Peyer's patch (tissue), 4 donors: ENCODE measurements around the gene MPP4. TPM values are rescaled to one million over a fixed set of nuclear protein-coding genes. Genes with fewer than 3 reads are reported as not detected.

ENCODE experiments used
- DNase-seq, 3 donors: peaks; one replicate each; pipeline ENCODE4 v3.0.0-alpha.2; 2017 to 2019
- H3K27ac ChIP-seq, 4 donors: fragments of 200-600 bp; sonication (generic); one replicate each; pipeline ENCODE4 v1.5.1; 2016 to 2019
- H3K27me3 ChIP-seq, 2 donors: fragments of 200-600 bp; sonication (generic); one replicate each; pipeline ENCODE4 v1.5.1; 2019
- H3K36me3 ChIP-seq, 3 donors: fragments of 200-600 bp; sonication (generic); one replicate each; pipeline ENCODE4 v1.5.1; 2016 to 2019
- H3K4me1 ChIP-seq, 4 donors: fragments of 200-600 bp; sonication (generic); one replicate each; pipeline ENCODE4 v1.5.1; 2016 to 2019
- H3K4me3 ChIP-seq, 4 donors: fragments of 200-600 bp; sonication (generic); 1 replicate in 3 of 4; 2 replicates in 1 of 4; pipeline ENCODE4 v1.5.1; 2016 to 2019; ENCODE audit warnings: mild to moderate bottlenecking in 1 of 4
- H3K9me3 ChIP-seq, 4 donors: fragments of 200-600 bp; sonication (generic); one replicate each; pipeline ENCODE4 v1.5.1; 2016 to 2019; ENCODE audit warnings: mild to moderate bottlenecking in 1 of 4
- POLR2A ChIP-seq, 2 donors: fragments of 450-650 bp; IDR thresholded peaks; one replicate each; pipeline ENCODE4 v1.5.1; 2017; ENCODE audit warnings: antibody characterized with exemption in 2 of 2, mild to moderate bottlenecking in 2 of 2, moderate library complexity in 2 of 2
- total RNA-seq, 4 donors: library from RNA; depleted of rRNA; stranded (reverse); fragments of >200 nt; gene quantifications; one replicate each; pipeline ENCODE4 v1.1.0, GENCODE V29; 2016
- TF ChIP-seq, protein P1 (sequence below), 6 experiments: fragments of 450-650 bp in 4 of 6; fragments of 200-600 bp in 2 of 6; sonication (generic) in 1 of 6; IDR thresholded peaks; one replicate each; pipeline ENCODE4 v1.5.1; 2017 to 2019; ENCODE audit warnings: antibody characterized with exemption in 6 of 6, mild to moderate bottlenecking in 3 of 6, moderate library complexity in 1 of 6

MPP4 gene
- total RNA-seq, 4 donors from 2014 or later: not detected

DNA sequence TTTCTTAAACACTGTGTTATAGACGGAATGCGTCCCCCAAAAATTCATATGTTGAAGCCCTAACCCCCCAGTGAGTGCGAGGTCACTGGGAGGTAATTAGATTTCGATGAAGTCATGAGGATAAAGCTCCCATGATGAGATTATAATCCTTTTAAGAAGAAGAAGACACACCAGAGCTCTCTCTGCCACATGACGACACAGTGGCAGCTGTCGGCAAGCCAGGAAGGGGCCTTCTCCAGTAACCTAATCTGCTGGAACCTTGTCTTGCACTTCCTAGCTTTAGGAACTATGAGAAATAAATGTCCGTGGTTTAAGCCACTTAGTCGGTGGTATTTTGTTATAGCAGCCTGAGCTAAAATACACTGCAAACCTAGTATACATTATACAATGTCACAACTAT is 67.4 kb downstream of the MPP4 start:
- TF ChIP-seq, protein P1, sequence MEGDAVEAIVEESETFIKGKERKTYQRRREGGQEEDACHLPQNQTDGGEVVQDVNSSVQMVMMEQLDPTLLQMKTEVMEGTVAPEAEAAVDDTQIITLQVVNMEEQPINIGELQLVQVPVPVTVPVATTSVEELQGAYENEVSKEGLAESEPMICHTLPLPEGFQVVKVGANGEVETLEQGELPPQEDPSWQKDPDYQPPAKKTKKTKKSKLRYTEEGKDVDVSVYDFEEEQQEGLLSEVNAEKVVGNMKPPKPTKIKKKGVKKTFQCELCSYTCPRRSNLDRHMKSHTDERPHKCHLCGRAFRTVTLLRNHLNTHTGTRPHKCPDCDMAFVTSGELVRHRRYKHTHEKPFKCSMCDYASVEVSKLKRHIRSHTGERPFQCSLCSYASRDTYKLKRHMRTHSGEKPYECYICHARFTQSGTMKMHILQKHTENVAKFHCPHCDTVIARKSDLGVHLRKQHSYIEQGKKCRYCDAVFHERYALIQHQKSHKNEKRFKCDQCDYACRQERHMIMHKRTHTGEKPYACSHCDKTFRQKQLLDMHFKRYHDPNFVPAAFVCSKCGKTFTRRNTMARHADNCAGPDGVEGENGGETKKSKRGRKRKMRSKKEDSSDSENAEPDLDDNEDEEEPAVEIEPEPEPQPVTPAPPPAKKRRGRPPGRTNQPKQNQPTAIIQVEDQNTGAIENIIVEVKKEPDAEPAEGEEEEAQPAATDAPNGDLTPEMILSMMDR (IDR thresholded peaks at IDR 0.05): no peak
- no peak for TF ChIP-seq POLR2A (IDR thresholded peaks at IDR 0.05)
- no peaks in the 10 kb centered on the region for H3K27me3 ChIP-seq
- H3K27ac ChIP-seq: no peak overlapping the region
- no peak overlapping the region for H3K4me3 ChIP-seq
- H3K9me3 ChIP-seq: no peaks in the 10 kb centered on the region
- peaks cover 0 to 8% (median 0%) of the 10 kb centered on the region in 3 donors for H3K36me3 ChIP-seq
- DNase-seq: no peak
- H3K4me1 ChIP-seq: no peaks in the 10 kb centered on the region

DNA sequence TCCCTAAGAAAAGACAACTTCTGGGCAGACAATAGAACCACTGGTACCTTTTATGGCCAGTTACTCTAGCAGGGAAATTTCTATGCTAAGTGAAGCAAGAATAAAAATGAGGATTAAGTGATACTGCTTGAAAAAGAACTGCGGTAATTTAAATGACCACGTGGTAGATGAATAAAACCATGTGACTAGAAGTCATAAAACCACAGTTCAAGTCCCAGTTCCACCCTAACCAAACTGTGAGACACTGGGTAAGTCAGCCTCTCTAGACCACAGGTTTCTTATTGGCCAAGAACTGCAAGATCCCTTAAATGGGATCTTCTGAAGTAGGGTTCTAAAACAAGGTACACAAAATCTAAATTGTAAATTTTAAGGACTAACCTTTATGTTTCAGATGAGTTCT is 67.9 kb downstream of the MPP4 start:
- Histone ChIP-seq H3K36me3 (peaks cover 0 to 9% (median 0%) of the 10 kb centered on the region in 3 donors), H3K4me3 (no peak overlapping the region), H3K27me3 (no peaks in the 10 kb centered on the region), H3K9me3 (no peaks in the 10 kb centered on the region), H3K4me1 (no peaks in the 10 kb centered on the region), H3K27ac (no peak overlapping the region)
- no peak for DNase-seq
- TF ChIP-seq, protein P1 (IDR thresholded peaks at IDR 0.05): no peak
- no peak for TF ChIP-seq POLR2A (IDR thresholded peaks at IDR 0.05)

DNA sequence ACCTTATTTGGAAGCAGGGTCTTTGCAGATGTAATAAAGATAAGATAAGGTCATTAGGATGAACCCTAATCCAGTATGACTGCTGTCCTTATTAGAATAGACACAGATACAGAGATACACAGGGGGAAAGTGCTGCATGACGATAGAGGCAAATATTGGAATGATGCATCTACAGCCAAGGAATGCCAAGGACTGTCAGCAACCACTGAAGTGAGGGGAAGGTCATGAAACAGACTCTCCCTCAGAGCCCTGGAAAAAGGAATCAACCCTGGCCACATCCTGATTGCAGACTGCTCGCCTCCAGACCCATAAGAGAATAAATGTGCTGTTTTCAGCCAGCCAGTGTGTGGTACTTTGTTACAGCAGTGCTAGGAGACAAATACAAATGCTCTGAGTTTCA is 69.9 kb downstream of the MPP4 start:
- H3K4me1 ChIP-seq: no peaks in the 10 kb centered on the region
- H3K27ac ChIP-seq: no peak overlapping the region
- no peaks in the 10 kb centered on the region for H3K27me3 ChIP-seq

DNA sequence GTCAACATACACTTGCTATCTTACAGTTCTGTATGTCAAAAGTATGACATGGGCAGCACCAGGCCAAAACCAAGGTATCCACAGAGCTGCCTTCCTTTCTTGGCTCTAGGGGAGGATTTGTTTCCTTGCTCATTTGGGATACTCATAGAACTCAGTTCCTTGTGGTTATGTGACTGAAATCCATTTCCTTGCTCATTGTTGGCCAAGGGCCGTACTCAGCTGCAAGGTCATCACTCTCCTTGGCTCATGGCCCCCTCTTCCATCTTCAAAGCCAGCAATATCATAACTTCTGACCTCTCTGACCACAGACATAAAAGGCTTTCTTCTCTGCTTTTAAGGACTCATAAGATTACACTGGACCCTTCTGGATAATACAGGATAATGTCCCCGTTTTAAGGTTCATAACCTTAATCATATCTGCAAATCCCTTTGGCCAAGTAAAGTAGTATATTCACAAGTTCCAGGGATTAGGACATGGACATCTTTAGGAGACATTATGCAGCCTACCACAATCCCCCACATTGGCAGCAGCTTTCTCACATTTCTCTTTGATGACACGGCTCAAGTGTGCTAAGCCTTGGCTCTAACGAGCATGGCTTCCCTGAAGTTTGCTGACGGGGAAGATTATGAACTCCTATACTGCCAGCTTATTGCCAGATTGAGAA is 76.0 kb downstream of the MPP4 start:
- H3K4me1 ChIP-seq: no peaks in the 10 kb centered on the region
- no peak overlapping the region for H3K27ac ChIP-seq
- no peak overlapping the region for H3K4me3 ChIP-seq
- no peak for DNase-seq
- TF ChIP-seq, protein P1 (IDR thresholded peaks at IDR 0.05): no peak
- no peak for TF ChIP-seq POLR2A (IDR thresholded peaks at IDR 0.05)
- no peaks in the 10 kb centered on the region for H3K27me3 ChIP-seq
- no peaks in the 10 kb centered on the region for H3K9me3 ChIP-seq
- peaks cover 0 to 3% (median 0%) of the 10 kb centered on the region in 3 donors for H3K36me3 ChIP-seq

More for the DNA sequence above, 69.9 kb downstream of the MPP4 start:
- no peak for TF ChIP-seq POLR2A (IDR thresholded peaks at IDR 0.05)
- TF ChIP-seq, protein P1 (IDR thresholded peaks at IDR 0.05): no peak
- Histone ChIP-seq H3K9me3 (no peaks in the 10 kb centered on the region), H3K36me3 (peaks cover 0 to 12% (median 0%) of the 10 kb centered on the region in 3 donors), H3K4me3 (no peak overlapping the region)
- DNase-seq: no peak

DNA sequence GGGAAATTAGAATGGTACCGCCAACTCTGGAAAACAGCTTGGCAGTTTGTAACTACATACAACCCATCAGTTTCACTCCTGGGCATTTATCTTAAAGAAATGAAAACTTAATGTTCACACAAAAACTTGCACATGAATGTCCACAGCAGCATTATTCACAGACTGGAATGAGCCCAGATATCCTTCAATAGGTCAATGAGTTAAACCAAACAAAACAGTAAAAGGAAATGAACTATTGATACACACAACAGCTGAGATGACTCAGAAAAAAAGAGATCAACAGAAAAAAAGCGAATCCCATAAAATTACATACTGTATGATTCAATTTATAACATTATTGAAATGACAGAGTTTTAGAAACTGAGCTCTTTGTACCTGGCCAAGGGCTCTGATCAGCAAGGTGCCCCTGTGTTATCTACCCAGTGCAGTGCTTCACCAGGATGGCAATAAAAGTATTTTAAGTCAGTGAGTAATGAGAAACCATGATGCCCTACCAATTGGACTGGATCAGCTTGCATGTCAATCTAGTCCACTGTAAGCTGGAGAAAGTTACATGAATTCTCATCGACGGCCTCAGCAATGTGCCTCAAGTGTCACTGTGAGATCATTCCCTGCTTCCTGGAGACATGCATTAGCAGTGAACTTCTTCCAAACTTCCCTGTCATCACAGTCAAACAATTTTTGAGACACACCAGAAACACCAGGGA is 77.0 kb downstream of the MPP4 start:
- Histone ChIP-seq H3K4me1 (no peaks in the 10 kb centered on the region), H3K4me3 (no peak overlapping the region), H3K36me3 (peaks cover 0 to 3% (median 0%) of the 10 kb centered on the region in 3 donors), H3K9me3 (no peaks in the 10 kb centered on the region), H3K27me3 (no peaks in the 10 kb centered on the region), H3K27ac (no peak overlapping the region)
- no peak for DNase-seq
- TF ChIP-seq, protein P1 (IDR thresholded peaks at IDR 0.05): no peak
- no peak for TF ChIP-seq POLR2A (IDR thresholded peaks at IDR 0.05)
